Brain microvascular endothelial cell (primary cell): ENCODE data around the gene C1orf87.
A peak's percentile ranks its signal among the peaks of the same experiment; 100 is the strongest.

Source experiments
- DNase-seq: peaks from one replicate; pipeline ENCODE4 v3.0.0-alpha.2; 2020
- H3K27ac ChIP-seq: fragments of 250-450 bp; sonication (Bioruptor Pico); 2 replicates; pipeline ENCODE4 v1.5.1; 2020; ENCODE audit warnings: mild to moderate bottlenecking, moderate library complexity
- H3K27me3 ChIP-seq: fragments of 250-450 bp; sonication (Bioruptor Pico); replicated peaks from 2 replicates; pipeline ENCODE4 v1.5.1; 2020; ENCODE audit warnings: mild to moderate bottlenecking
- H3K36me3 ChIP-seq: fragments of 250-450 bp; sonication (Bioruptor Pico); replicated peaks from 2 replicates; pipeline ENCODE4 v1.5.1; 2020; ENCODE audit warnings: mild to moderate bottlenecking
- H3K4me3 ChIP-seq: 2 replicates; pipeline ENCODE4 v1.5.1; 2011; ENCODE audit warnings: low read depth, mild to moderate bottlenecking, control low read depth, low read length, moderate library complexity
- in situ Hi-C: cut with HindIII; loops from 2 replicates; pipeline ENCODE4 v1.10.0; 2017; ENCODE audit warnings: low sequenced_read_pairs, low pct_ligation_motif_present
- TF ChIP-seq, protein P1 (sequence below): IDR thresholded peaks from 2 replicates; pipeline ENCODE4 v1.5.1; 2011; ENCODE audit warnings: low read depth, mild to moderate bottlenecking, moderate library complexity, low read length, control low read depth, inconsistent platforms; ENCODE audit errors: missing control alignments

Gene C1orf87, protein sequence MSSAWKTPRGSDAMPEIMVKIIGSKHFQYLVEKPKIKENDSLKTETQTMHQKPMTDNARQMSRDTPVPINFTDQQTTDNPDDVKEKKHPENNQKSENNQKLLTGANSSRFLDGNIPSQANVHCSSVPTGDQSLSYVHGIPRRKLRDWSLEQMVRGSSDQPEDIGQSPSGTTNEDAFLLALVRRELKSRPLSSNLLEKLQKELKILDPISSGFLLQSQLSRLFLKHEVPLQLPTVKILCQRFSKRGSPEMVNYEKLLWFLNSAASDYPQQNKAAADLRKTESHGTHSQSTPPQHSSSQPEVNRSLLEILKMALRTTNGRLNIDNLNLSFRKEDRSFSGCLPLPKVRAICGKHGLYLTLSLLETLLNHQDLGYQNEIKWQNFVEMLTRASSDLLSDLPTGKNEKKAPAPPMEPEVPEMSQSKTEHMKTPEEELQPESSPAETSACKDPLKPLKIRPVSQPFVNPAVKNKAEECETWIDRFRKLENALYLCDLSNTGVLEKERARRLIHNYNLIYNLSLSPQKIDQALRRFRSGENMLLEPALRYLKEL

DNA sequence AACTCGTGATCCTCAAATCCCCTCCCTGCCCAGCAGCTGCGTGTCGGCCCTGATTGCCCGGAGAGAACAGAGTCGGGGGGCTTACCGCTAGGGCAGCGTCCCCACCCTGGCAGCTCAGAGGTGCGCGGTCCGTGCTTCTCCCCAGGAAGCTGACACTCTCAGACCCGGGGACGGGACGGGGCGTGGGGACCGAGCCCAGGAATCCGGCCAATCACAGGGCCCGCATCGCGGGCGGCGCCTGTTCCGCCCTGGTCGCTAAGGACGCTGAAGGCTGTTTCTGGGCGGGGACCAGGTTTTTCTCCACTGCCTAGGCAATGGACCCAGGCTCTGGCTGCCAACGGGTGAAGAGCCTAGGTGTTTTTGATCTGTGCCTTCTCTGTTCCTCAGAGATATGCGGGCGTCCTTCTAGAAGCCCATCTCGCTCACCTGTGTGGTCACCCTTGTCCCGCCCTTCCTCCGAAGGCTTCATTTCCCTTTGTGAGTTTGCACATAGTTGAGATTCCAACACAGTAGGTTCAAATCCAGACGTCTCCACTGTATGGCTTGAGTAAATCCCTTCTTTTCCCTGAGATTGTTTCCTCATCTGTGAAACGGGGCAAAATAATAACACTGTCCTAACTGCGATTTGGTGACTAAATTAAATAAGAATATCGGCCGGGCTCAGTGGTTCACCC lies at the start of gene C1orf87:
C1orf87 (minus strand) TSS at position 166 of the 674 bp plus-strand sequence. CDS start 1,127 bp downstream, outside the sequence.
- in situ Hi-C loops: no loop called here

DNA sequence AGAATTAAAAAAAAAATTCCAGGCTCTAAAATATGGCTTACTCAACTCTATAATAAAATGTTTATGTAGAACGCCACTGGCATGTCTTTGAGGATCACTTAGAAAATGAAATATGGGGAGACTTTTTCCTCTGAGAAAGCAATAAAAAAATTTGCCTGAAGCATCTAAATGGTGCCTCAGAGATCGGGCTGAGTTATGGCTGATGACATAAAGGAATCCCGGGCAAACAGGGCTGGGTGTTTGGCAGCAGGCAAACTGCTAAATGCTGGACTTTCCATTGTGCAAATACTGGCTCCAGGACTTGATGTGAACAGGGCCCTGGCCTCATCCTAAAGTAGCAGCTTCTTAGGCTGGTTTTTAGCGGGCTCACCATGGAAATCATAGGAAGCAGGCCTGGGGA lies 44.5 kb upstream of the C1orf87 start:
- no peak overlapping the region for H3K27ac ChIP-seq
- no peak overlapping the region for H3K4me3 ChIP-seq
- DNase-seq: no peak
- TF ChIP-seq, protein P1, sequence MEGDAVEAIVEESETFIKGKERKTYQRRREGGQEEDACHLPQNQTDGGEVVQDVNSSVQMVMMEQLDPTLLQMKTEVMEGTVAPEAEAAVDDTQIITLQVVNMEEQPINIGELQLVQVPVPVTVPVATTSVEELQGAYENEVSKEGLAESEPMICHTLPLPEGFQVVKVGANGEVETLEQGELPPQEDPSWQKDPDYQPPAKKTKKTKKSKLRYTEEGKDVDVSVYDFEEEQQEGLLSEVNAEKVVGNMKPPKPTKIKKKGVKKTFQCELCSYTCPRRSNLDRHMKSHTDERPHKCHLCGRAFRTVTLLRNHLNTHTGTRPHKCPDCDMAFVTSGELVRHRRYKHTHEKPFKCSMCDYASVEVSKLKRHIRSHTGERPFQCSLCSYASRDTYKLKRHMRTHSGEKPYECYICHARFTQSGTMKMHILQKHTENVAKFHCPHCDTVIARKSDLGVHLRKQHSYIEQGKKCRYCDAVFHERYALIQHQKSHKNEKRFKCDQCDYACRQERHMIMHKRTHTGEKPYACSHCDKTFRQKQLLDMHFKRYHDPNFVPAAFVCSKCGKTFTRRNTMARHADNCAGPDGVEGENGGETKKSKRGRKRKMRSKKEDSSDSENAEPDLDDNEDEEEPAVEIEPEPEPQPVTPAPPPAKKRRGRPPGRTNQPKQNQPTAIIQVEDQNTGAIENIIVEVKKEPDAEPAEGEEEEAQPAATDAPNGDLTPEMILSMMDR: no peak
- H3K36me3 ChIP-seq: no peaks in the 10 kb centered on the region
- H3K27me3 ChIP-seq: no peaks in the 10 kb centered on the region
- in situ Hi-C loops: no loop called here

More for the DNA sequence above, at the start of gene C1orf87:
- no peaks in the 10 kb centered on the region for H3K27me3 ChIP-seq
- TF ChIP-seq, protein P1: no peak
- H3K27ac ChIP-seq: no peak within 1 kb of the TSS
- H3K4me3 ChIP-seq: peak within 1 kb of the TSS; percentile 12
- no peak for DNase-seq
- no peaks in the 10 kb centered on the region for H3K36me3 ChIP-seq

DNA sequence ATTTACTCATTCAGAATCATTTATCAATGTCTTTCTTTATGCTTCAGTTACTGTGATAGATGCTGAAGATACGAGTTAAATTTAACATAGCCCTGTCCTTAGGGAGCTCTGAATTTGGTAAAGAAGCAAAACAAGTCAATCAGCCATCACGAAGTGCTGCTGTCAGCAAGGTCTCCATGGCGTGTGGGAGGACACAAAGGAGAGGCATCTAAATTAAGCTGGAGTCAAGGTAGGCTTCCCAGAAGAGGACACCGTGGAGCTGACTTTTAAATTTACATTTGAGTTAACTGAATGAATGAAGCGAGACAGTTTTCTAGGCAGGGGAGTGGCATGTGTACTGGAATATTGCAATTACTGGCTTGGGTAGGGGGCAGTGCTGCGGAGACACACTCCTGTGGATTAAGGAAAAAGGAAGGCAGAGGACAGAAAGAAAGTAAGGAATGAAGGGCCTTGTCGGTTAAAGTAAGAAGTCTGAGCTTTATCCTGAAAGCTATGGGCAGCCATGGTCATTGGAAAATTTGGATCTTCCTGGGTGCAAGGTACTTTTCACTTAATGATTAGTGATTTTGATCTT lies 41.3 kb upstream of the C1orf87 start:
- Histone ChIP-seq H3K4me3 (no peak overlapping the region), H3K36me3 (no peaks in the 10 kb centered on the region), H3K27ac (no peak overlapping the region), H3K27me3 (no peaks in the 10 kb centered on the region)
- in situ Hi-C loops: no loop called here
- no peak for DNase-seq
- TF ChIP-seq, protein P1: no peak

DNA sequence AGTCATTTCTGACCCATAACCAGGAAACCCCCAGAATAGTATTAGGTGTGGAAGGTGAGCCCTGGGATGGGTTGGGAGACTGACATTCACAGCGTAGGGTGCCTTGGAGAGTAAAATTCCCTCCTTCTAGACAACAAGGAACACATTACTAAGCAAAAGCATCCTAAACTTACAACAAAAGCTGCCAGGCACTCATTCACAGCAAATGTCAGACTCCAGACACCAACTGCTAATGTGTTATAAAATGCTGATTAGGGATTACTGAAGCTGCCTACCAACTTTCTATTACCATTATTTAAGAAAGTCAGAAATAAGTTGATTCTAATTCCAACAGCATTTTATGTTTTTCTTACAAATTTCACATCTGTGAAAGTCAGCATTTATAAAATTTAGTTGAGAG lies 40.0 kb upstream of the C1orf87 start:
- Histone ChIP-seq H3K4me3 (no peak overlapping the region), H3K27ac (no peak overlapping the region), H3K36me3 (no peaks in the 10 kb centered on the region), H3K27me3 (no peaks in the 10 kb centered on the region)
- in situ Hi-C loops: no loop called here
- no peak for DNase-seq
- TF ChIP-seq, protein P1: no peak

DNA sequence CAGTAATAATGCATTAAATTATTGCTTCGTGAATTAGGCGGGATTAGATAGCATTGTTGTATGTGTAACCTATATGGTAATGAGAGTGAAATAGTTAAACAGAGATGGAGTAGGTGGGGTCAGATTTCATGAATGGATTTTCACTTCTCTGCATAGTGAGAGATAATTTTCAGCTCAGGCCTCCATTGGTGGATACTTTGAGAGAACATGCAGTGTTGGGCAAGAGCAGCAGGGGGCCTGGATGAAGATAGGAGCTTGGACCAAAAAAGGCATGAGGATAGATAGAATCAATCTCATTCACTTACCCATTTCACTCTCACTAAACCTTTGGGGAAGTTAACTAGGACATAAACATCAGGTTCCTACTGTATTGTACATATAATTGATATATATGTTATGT lies 39.5 kb upstream of the C1orf87 start:
- no peak for DNase-seq
- H3K27ac ChIP-seq: no peak overlapping the region
- H3K4me3 ChIP-seq: no peak overlapping the region
- TF ChIP-seq, protein P1: no peak
- no peaks in the 10 kb centered on the region for H3K36me3 ChIP-seq
- H3K27me3 ChIP-seq: no peaks in the 10 kb centered on the region
- in situ Hi-C loops: no loop called here
